ENCODE measurements around the gene MYH7. TPM values are rescaled to one million over a fixed set of nuclear protein-coding genes. Genes with fewer than 3 reads are reported as not detected.

Gene MYH7
- polyA plus RNA-seq, 1 of the 3 experiments (the other 2 are of a cell fraction) = not detected

DNA sequence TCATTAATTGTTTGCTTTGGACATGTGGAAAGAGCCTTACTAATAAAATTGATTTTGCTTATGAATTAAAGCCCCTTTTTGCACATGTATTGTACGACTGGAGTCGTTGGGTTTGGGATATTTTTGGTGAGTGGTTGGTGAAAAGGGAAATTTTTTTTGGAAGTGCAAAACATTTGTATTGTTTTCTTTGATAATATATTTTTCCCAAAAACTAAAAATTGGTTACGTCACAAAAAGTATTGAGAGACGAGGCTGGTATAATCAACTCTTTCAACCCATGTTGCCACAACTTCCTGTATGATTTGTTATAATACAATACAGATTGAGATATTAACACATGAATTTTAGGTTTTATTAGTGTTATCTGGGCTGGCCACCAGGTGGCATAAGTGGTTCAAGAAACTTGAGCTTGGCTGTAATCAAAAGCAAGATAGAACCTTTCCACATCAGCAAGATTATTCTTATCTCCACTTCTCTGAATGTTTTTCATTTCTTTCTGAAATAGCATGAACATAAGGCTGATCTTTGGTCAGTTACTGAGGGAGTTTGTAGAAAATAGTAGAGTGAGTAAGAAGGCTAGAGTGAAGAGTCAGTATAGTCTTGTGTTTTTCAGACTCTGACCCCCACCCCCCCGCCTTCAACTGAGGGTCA is 42.8 kb upstream of the MYH7 start:
- WGBS (ENCODE audit: low lambda C conversion rate) = 36% methylated on average over 5 of the region's 5 CpGs
- Histone ChIP-seq H3K27ac (ENCODE audit: low read depth in 2 of 2, low read length in 1 of 2) (no peak overlapping the region), H3K27me3 (ENCODE audit: insufficient read depth) (no peaks in the 10 kb centered on the region), H3K9ac (no peak overlapping the region), H3K79me2 (ENCODE audit: insufficient read depth) (peaks cover 6% of the 10 kb centered on the region; the same call in 1 of the 2 replicates), H3K4me1 (ENCODE audit: control insufficient read depth in 1 of 2, insufficient read depth in 2 of 2, low read depth in 1 of 2, low read length in 1 of 2) (no peaks in the 10 kb centered on the region), H2AFZ (ENCODE audit: low read depth) (no peak overlapping the region), H4K20me1 (ENCODE audit: insufficient read depth) (0 out of 2 replicates have a peak, but pooled peaks cover 4% of the 10 kb centered on the region), H3K9me3 (no peaks in the 10 kb centered on the region), H3K9me2 (no peaks in the 10 kb centered on the region), H3K36me3 (replicated peaks in 1 of 2; ENCODE audit: control insufficient read depth in 1 of 2, insufficient read depth in 2 of 2, low read length in 1 of 2) (peaks cover 73 to 75% of the 10 kb centered on the region in 2 experiments), H3K4me2 (no peak overlapping the region), H3K4me3 (ENCODE audit: low read depth in 2 of 2, low read length in 1 of 2) (no peak overlapping the region), H3F3A (replicated peaks; ENCODE audit: insufficient read depth) (peaks cover 28% of the 10 kb centered on the region)
- ChIA-PET POLR2A (interaction anchor here (0.5 to 1.3 kb wide), 5 partner anchors 60 to 83 kb away, joined by 3 to 10 read pairs (median 3); no protein-coding TSS in a partner anchor), CTCF (interaction anchor here (0.6 to 26.4 kb wide), 25 partner anchors 9 to 668 kb away, joined by 3 to 785 read pairs (median 5); partner anchors contain the start of genes AP1G2, NGDN, PSME2 and SLC22A17)
- DNase-seq = peak; percentile 39
- TF ChIP-seq YY1 (IDR thresholded peaks at IDR 0.05; ENCODE audit: low read depth) (no peak), RFX5 (IDR thresholded peaks at IDR 0.05; ENCODE audit: low read length) (peak; percentile 59; the same call in 1 of the 2 replicates), RCOR1 (IDR thresholded peaks at IDR 0.05; ENCODE audit: low read length) (no peak), ELF1 (IDR thresholded peaks at IDR 0.05) (no peak), NRF1 (IDR thresholded peaks at IDR 0.05; ENCODE audit: low read depth, low read length) (no peak; the same call in 1 of the 2 replicates), SIN3A (IDR thresholded peaks at IDR 0.05; ENCODE audit: borderline replicate concordance, low read depth, low read length) (no peak), CHD2 (IDR thresholded peaks at IDR 0.05; ENCODE audit: low read length, partially characterized antibody) (no peak), MXI1 (IDR thresholded peaks at IDR 0.05; ENCODE audit: low read depth, low read length) (no peak), JUND (IDR thresholded peaks at IDR 0.05) (no peak), TAF1 (IDR thresholded peaks at IDR 0.05; ENCODE audit: borderline replicate concordance, low read depth, low read length) (no peak), FOXM1 (IDR thresholded peaks at IDR 0.05; ENCODE audit: low read depth) (no peak), RAD21 (IDR thresholded peaks at IDR 0.05; ENCODE audit: low read length) (peak; percentile 87), GABPA (IDR thresholded peaks at IDR 0.05; ENCODE audit: low read depth) (no peak), TCF12 (IDR thresholded peaks at IDR 0.05) (no peak), POLR2AphosphoS5 (IDR thresholded peaks at IDR 0.05; ENCODE audit: low read depth, low read length) (no peak), FOXJ3 (CRISPR knock-in tag; IDR thresholded peaks at IDR 0.05) (no peak), SMC3 (IDR thresholded peaks at IDR 0.05; ENCODE audit: low read depth, low read length) (peak; percentile 75)
- TF ChIP-seq, protein P1, sequence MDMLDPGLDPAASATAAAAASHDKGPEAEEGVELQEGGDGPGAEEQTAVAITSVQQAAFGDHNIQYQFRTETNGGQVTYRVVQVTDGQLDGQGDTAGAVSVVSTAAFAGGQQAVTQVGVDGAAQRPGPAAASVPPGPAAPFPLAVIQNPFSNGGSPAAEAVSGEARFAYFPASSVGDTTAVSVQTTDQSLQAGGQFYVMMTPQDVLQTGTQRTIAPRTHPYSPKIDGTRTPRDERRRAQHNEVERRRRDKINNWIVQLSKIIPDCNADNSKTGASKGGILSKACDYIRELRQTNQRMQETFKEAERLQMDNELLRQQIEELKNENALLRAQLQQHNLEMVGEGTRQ (IDR thresholded peaks at IDR 0.05; ENCODE audit: borderline replicate concordance, low read depth, low read length) = no peak
- TF ChIP-seq, protein P2, sequence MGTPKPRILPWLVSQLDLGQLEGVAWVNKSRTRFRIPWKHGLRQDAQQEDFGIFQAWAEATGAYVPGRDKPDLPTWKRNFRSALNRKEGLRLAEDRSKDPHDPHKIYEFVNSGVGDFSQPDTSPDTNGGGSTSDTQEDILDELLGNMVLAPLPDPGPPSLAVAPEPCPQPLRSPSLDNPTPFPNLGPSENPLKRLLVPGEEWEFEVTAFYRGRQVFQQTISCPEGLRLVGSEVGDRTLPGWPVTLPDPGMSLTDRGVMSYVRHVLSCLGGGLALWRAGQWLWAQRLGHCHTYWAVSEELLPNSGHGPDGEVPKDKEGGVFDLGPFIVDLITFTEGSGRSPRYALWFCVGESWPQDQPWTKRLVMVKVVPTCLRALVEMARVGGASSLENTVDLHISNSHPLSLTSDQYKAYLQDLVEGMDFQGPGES (IDR thresholded peaks at IDR 0.05; ENCODE audit: low read depth, low read length) = no peak
- TF ChIP-seq, protein P3, sequence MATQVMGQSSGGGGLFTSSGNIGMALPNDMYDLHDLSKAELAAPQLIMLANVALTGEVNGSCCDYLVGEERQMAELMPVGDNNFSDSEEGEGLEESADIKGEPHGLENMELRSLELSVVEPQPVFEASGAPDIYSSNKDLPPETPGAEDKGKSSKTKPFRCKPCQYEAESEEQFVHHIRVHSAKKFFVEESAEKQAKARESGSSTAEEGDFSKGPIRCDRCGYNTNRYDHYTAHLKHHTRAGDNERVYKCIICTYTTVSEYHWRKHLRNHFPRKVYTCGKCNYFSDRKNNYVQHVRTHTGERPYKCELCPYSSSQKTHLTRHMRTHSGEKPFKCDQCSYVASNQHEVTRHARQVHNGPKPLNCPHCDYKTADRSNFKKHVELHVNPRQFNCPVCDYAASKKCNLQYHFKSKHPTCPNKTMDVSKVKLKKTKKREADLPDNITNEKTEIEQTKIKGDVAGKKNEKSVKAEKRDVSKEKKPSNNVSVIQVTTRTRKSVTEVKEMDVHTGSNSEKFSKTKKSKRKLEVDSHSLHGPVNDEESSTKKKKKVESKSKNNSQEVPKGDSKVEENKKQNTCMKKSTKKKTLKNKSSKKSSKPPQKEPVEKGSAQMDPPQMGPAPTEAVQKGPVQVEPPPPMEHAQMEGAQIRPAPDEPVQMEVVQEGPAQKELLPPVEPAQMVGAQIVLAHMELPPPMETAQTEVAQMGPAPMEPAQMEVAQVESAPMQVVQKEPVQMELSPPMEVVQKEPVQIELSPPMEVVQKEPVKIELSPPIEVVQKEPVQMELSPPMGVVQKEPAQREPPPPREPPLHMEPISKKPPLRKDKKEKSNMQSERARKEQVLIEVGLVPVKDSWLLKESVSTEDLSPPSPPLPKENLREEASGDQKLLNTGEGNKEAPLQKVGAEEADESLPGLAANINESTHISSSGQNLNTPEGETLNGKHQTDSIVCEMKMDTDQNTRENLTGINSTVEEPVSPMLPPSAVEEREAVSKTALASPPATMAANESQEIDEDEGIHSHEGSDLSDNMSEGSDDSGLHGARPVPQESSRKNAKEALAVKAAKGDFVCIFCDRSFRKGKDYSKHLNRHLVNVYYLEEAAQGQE (IDR thresholded peaks at IDR 0.05; ENCODE audit: low read depth, low read length) = no peak
- TF ChIP-seq, protein P4, sequence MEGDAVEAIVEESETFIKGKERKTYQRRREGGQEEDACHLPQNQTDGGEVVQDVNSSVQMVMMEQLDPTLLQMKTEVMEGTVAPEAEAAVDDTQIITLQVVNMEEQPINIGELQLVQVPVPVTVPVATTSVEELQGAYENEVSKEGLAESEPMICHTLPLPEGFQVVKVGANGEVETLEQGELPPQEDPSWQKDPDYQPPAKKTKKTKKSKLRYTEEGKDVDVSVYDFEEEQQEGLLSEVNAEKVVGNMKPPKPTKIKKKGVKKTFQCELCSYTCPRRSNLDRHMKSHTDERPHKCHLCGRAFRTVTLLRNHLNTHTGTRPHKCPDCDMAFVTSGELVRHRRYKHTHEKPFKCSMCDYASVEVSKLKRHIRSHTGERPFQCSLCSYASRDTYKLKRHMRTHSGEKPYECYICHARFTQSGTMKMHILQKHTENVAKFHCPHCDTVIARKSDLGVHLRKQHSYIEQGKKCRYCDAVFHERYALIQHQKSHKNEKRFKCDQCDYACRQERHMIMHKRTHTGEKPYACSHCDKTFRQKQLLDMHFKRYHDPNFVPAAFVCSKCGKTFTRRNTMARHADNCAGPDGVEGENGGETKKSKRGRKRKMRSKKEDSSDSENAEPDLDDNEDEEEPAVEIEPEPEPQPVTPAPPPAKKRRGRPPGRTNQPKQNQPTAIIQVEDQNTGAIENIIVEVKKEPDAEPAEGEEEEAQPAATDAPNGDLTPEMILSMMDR (IDR thresholded peaks at IDR 0.05) = peak; percentile 85
- TF ChIP-seq, protein P5, sequence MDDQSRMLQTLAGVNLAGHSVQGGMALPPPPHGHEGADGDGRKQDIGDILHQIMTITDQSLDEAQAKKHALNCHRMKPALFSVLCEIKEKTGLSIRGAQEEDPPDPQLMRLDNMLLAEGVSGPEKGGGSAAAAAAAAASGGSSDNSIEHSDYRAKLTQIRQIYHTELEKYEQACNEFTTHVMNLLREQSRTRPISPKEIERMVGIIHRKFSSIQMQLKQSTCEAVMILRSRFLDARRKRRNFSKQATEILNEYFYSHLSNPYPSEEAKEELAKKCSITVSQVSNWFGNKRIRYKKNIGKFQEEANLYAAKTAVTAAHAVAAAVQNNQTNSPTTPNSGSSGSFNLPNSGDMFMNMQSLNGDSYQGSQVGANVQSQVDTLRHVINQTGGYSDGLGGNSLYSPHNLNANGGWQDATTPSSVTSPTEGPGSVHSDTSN (IDR thresholded peaks at IDR 0.05) = no peak
